ENCODE data around the gene XIRP1.

GRCh38 chr3:39144095-39144747 is 48.2 kb downstream of the XIRP1 start:
- no peak for TF ChIP-seq CTCF (conservative IDR thresholded peaks at IDR 0.05)
- no peak for TF ChIP-seq ZFX (IDR thresholded peaks at IDR 0.05)
